NAMALWA (cell line): ENCODE measurements around the gene C7orf57.
A peak's percentile ranks its signal among the peaks of the same experiment; 100 is the strongest.

ENCODE experiments used
- DNase-seq: peaks from one replicate; pipeline ENCODE4 v3.0.0-alpha.2; 2015; ENCODE audit warnings: low spot score

Gene C7orf57

GRCh38 chr7:48109848-48110663 is 74.7 kb downstream of the C7orf57 start:
- DNase-seq: peak; percentile 85

GRCh38 chr7:48110868-48111267 is 75.5 kb downstream of the C7orf57 start:
- no peak for DNase-seq
